Mucosa of stomach (tissue), 1 donor: ENCODE data around the gene SLC30A7.
"Not testable (repeated sequence)": the region's sequence is repeated elsewhere in the genome, so short reads cannot be mapped to it uniquely, and the experiment has no call there.

Source experiments
- H3K27me3 ChIP-seq: one replicate; pipeline ENCODE4 v1.7.0; 2013; ENCODE audit warnings: mild to moderate bottlenecking, low read length; ENCODE audit not compliant: control insufficient read depth, insufficient read depth
- H3K36me3 ChIP-seq: one replicate; pipeline ENCODE4 v1.7.0; 2013; ENCODE audit warnings: low read length; ENCODE audit not compliant: control insufficient read depth, insufficient read depth
- H3K4me1 ChIP-seq: one replicate; pipeline ENCODE4 v1.7.0; 2013; ENCODE audit warnings: mild to moderate bottlenecking, low read length; ENCODE audit not compliant: control insufficient read depth, insufficient read depth
- H3K4me3 ChIP-seq: one replicate; pipeline ENCODE4 v1.7.0; 2013; ENCODE audit warnings: low read length
- H3K9ac ChIP-seq: one replicate; pipeline ENCODE4 v1.7.0; 2013; ENCODE audit warnings: mild to moderate bottlenecking, low read length, moderate library complexity
- H3K9me3 ChIP-seq: one replicate; pipeline ENCODE4 v1.7.0; 2013; ENCODE audit warnings: mild to moderate bottlenecking, low read length, moderate library complexity; ENCODE audit not compliant: control insufficient read depth
- donor health status: Pancreatic carcinoma.

Gene SLC30A7

GRCh38 chr1:100895540-100896480, at the start of gene SLC30A7:
SLC30A7 (plus strand) TSS chr1:100896090; CDS start chr1:100896263, 173 bp downstream.
- H3K4me3 ChIP-seq: peak within 1 kb of the TSS; percentile 94
- H3K27me3 ChIP-seq: no peaks in the 10 kb centered on the region
- H3K9me3 ChIP-seq: no peaks in the 10 kb centered on the region
- H3K9ac ChIP-seq: peak within 1 kb of the TSS; percentile 92
- no peaks in the 10 kb centered on the region for H3K36me3 ChIP-seq
- H3K4me1 ChIP-seq: peaks cover 12% of the 10 kb centered on the region

GRCh38 chr1:100847361-100848082, 48.4 kb upstream of the SLC30A7 start:
- Histone ChIP-seq H3K9me3 (no peaks in the 10 kb centered on the region), H3K27me3 (peaks cover 3% of the 10 kb centered on the region), H3K4me3 (no peak overlapping the region), H3K9ac (peak overlapping the region; percentile 0), H3K36me3 (no peaks in the 10 kb centered on the region), H3K4me1 (no peaks in the 10 kb centered on the region)

GRCh38 chr1:100851726-100852125, 44.2 kb upstream of the SLC30A7 start:
- Histone ChIP-seq H3K27me3 (peaks cover 3% of the 10 kb centered on the region), H3K36me3 (no peaks in the 10 kb centered on the region), H3K9ac (no peak overlapping the region), H3K9me3 (no peaks in the 10 kb centered on the region), H3K4me3 (no peak overlapping the region), H3K4me1 (no peaks in the 10 kb centered on the region)

GRCh38 chr1:100852976-100853375, 42.9 kb upstream of the SLC30A7 start:
- Histone ChIP-seq H3K9ac (no peak overlapping the region), H3K9me3 (no peaks in the 10 kb centered on the region), H3K4me3 (no peak overlapping the region), H3K27me3 (peaks cover 3% of the 10 kb centered on the region), H3K4me1 (no peaks in the 10 kb centered on the region), H3K36me3 (no peaks in the 10 kb centered on the region)

- H3K27me3 ChIP-seq, H3K4me3 ChIP-seq, H3K9ac ChIP-seq, H3K4me1 ChIP-seq, H3K9me3 ChIP-seq, H3K36me3 ChIP-seq: not testable (repeated sequence)
Measured at GRCh38 chr1:100855116-100855515, 40.8 kb upstream of the SLC30A7 start.

GRCh38 chr1:100860397-100860991, 35.4 kb upstream of the SLC30A7 start:
- H3K9ac ChIP-seq: no peak overlapping the region
- H3K27me3 ChIP-seq: no peaks in the 10 kb centered on the region
- no peaks in the 10 kb centered on the region for H3K9me3 ChIP-seq
- no peaks in the 10 kb centered on the region for H3K4me1 ChIP-seq
- H3K36me3 ChIP-seq: no peaks in the 10 kb centered on the region
- H3K4me3 ChIP-seq: no peak overlapping the region

GRCh38 chr1:100861379-100861778, 34.5 kb upstream of the SLC30A7 start:
- H3K27me3 ChIP-seq: no peaks in the 10 kb centered on the region
- H3K9ac ChIP-seq: no peak overlapping the region
- H3K4me3 ChIP-seq: no peak overlapping the region
- H3K4me1 ChIP-seq: no peaks in the 10 kb centered on the region
- no peaks in the 10 kb centered on the region for H3K36me3 ChIP-seq
- H3K9me3 ChIP-seq: no peaks in the 10 kb centered on the region

- no peak overlapping the region for H3K9ac ChIP-seq
- no peaks in the 10 kb centered on the region for H3K36me3 ChIP-seq
- H3K4me3 ChIP-seq: no peak overlapping the region
- H3K9me3 ChIP-seq: no peaks in the 10 kb centered on the region
- no peaks in the 10 kb centered on the region for H3K4me1 ChIP-seq
- no peaks in the 10 kb centered on the region for H3K27me3 ChIP-seq
Measured at GRCh38 chr1:100862591-100862990, 33.3 kb upstream of the SLC30A7 start.

GRCh38 chr1:100866041-100866900, 29.6 kb upstream of the SLC30A7 start:
- no peak overlapping the region for H3K9ac ChIP-seq
- H3K9me3 ChIP-seq: no peaks in the 10 kb centered on the region
- no peaks in the 10 kb centered on the region for H3K4me1 ChIP-seq
- no peak overlapping the region for H3K4me3 ChIP-seq
- H3K27me3 ChIP-seq: no peaks in the 10 kb centered on the region
- no peaks in the 10 kb centered on the region for H3K36me3 ChIP-seq

GRCh38 chr1:100866901-100867206, 29.0 kb upstream of the SLC30A7 start:
- Histone ChIP-seq H3K36me3 (no peaks in the 10 kb centered on the region), H3K4me1 (no peaks in the 10 kb centered on the region), H3K4me3 (no peak overlapping the region), H3K27me3 (no peaks in the 10 kb centered on the region), H3K9me3 (no peaks in the 10 kb centered on the region), H3K9ac (no peak overlapping the region)

- H3K9me3 ChIP-seq: no peaks in the 10 kb centered on the region
- H3K27me3 ChIP-seq: no peaks in the 10 kb centered on the region
- no peaks in the 10 kb centered on the region for H3K4me1 ChIP-seq
- no peaks in the 10 kb centered on the region for H3K36me3 ChIP-seq
- H3K4me3 ChIP-seq: no peak overlapping the region
- H3K9ac ChIP-seq: no peak overlapping the region
Measured at GRCh38 chr1:100868364-100868995, 27.4 kb upstream of the SLC30A7 start.
